GM21529 (cell line): ENCODE results near the gene RLF.

Source experiments
- ATAC-seq: cut with Tn5 transposase; IDR thresholded peaks from one replicate; pipeline ENCODE4 v1.9.1; 2021; ENCODE audit not compliant: unreplicated experiment

The RLF gene

DNA sequence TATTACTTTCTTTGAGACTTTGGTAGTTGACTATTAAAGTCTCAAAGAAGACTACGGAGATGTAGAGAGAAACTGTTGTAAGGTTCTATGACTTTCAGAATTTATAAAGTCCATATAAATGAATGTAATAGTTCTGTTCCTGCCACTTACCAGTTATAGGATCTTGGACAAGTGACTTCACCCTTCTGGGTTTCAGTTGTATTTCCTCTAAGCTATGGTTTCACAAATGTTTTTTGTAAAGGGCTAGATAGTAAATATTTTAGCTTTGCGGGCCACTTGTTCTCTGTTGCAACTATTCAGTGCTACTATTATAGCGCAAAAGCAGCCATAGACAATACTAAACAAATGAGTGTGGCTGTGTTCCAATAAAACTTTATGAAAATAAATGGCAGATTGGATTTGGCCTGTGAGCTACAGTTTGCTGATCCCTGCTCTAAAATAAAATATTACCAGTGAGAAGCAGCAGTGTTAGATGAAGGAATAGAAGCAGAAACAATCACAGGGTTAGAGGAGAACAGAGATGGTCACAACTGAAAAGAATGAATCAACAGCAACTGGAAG, 111.5 kb downstream of the RLF start:
- no peak for ATAC-seq

DNA sequence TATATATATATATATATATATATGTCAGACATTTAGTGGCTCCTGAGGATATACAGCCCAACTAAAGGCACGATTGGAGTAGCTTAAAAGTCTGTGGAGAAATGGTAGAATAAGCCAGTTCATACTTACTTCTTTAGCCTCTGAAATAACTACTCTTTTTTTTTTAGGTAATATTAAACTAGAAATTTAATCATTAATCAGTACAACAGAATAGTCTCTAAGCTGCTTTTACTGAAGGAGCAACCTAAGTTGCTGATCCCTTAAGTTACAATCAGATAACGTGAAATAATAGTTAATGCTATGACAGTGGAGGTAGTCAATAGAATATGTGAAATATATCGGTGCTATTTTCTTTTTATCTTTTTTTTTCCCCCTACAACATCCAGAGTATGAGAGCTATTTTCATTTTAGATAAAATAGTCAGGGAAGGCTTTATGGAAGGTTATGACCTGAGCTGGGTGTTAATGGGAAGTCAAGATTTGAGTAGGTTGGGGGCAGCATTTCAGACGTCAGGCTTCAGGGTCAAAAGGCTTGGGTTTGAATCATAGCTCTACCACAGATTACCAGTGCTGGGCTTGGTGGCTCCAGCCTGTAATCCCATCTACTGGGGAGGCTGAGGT, 112.5 kb downstream of the RLF start:
- no peak for ATAC-seq

DNA sequence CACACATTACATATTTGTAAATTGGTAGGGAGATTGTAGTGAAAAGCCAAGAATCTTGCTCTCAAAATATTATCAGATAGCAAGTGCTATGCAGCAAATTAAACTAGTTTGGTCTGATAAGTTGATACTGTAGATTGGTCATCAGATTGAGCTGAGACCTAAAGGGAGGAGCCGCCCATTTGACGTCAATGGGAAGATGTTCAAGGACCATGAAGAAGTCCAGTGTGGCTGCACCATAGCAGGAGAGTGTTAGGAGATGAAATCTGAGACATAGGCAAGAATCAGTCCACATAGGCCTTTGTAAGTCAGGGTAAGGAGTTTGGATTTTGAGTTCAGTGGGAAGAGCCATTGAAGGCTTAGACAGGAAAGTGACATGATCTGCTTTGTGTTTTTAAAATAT, 113.1 kb downstream of the RLF start:
- ATAC-seq: no peak

DNA sequence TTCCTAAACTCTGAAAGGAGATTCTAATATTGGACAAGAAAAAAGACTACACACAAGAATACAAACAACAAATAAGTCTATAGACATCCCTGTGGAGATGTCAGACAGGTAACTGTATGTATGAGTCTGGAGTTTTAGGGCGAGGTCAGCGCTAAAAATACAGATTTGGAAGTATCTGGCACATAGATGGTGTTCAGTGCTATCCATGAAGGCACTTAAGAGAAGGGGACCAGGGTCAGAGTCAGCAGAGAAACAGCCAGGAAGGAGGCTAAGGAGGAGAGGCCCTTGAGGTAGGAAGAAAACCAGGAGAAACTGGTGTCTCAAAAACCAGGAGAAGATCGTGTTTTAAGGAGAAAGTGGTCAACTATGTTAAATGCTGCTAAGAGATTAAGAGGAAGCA, 114.9 kb downstream of the RLF start:
- ATAC-seq: no peak

DNA sequence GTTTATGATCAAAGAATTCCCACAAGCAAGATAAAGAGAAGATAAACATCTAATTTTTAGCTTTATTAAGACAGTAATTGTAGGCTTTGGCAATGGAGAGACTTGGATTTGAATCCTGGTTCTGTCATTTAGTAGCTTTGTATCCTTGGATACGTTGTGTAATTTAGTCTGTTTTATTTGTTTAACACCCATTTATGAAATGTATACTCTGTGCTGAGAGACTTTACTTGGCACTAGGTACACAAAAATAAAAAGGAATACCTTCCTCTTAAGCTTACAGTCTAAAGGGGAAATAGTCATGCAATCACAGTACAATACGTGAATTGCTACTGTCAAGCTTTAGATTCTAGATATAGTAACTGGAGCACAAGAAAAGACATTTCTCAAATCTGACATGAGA, 120.7 kb downstream of the RLF start:
- no peak for ATAC-seq
